HG03469 (cell line): ENCODE data around the gene KIF4B.
"Not testable (repeated sequence)": the region's sequence is repeated elsewhere in the genome, so short reads cannot be mapped to it uniquely, and the experiment has no call there.

Source experiments
- ATAC-seq: cut with Tn5 transposase; IDR thresholded peaks from one replicate; pipeline ENCODE4 v1.9.1; 2021; ENCODE audit warnings: mild to moderate bottlenecking, moderate library complexity, moderate number of reproducible peaks; ENCODE audit not compliant: unreplicated experiment

The KIF4B gene

DNA sequence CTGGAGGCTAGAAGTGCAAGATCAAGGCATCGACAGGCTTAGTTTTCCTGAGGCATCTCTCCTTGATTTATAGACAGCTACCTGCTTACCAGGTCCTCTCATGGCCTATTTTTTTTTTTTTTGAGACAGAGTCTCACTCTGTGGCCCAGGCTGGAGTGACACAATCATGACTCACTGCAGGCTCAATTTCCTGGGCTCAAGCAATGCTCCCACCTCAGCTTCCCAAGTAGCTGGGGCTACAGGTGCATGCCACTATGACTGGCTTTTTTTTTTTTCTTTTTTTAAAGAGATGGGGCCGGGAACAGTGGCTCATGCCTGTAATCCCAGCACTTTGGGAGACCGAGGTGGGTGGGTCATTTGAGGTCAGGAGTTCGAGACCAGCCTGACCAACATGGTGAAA is 10.8 kb upstream of the KIF4B start:
- not testable (repeated sequence) for ATAC-seq

DNA sequence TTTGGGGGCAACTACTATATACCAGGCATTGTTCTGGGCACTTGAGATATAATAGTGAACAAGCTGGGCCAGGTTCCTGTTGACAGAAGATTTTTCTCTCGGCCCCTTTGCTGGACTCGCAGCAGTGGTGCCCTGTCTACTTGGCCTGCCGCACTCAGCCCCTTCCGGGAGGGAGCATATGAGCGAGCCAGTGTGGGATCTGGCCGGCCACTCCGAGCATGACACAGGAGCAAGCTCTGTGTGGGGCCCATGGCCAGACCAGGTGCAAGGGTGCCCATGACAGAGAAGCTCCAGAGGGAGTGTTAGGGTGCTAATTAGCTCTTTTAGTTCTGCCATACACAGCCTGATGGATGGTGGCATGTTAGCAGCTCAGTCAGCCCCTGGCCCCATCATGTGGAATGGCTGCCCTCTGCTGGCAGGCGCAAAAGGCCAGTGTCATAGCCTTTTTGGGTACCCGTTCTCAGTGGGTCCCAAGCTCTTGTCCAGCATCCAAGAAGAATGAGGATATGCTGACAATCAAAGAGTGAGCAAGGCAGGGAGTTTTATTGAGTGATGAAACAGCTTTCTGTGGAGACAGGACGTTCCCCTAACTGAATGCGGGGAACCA is 9.3 kb upstream of the KIF4B start:
- ATAC-seq, result no peak

DNA sequence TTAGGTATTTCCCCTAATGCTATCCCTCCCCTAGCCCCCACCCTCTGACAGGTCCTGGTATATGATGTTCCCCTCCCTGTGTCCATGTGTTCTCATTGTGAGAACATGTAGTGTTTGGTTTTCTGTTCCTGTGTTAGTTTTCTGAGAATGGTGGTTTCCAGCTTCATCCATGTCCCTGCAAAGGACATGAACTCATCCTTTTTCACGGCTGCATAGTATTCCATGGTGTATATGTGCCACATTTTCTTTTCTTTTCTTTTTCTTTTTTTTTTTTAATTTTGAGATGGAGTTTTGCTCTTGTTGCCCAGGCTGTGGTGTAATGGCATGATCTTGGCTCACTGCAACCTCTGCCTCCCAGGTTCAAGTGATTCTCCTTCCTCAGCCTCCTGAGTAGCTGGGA is 7.3 kb upstream of the KIF4B start:
- not testable (repeated sequence) for ATAC-seq

DNA sequence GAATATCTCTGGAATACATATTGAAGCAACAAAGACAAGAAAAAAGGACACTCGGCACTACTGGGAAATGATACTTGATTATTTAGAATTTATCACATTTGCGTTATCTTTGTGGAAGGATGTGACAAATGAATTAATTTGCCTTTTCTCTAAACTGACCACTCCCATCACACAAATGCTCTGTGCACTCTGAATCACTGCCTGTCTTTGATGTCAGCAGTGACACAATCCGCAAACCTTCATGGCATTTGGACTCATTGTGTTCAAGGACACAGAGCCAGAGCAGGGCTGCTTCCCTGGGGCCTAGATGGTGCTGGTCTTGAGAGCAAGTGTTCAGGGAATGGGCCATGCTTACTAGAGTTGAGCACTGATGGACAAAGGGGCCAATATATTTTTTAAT is 4.9 kb upstream of the KIF4B start:
- ATAC-seq, result no peak

DNA sequence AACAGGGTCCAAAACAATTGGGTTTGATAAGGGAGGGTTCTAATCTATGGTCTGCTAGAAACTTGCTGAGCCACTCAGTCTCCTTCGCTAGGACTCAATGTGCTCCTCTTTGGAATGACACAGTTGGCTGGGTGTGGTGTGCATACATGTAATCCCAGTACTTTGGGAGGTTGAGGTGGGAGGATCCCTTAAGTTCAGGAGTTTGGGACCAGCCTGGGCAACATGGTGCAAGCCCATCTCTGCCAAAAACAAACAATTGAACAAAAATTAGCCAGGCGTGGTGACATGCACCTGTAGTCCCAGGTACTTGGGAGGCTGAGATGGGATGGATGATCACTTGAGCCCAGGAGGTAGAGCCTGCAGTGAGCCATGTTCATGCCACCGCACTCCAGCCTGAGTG is 2.7 kb upstream of the KIF4B start:
- no peak for ATAC-seq

DNA sequence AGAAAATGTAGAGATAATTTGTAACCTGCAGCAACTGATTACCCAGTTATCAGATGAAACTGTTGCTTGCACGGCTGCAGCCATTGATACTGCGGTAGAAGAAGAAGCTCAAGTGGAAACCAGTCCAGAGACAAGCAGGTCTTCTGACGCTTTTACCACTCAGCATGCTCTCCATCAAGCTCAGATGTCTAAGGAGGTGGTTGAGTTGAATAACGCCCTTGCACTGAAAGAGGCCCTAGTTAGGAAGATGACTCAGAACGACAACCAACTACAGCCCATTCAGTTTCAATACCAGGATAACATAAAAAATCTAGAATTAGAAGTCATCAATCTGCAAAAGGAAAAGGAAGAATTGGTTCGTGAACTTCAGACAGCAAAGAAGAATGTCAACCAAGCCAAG is 1.7 kb downstream of the KIF4B start:
- no peak for ATAC-seq

DNA sequence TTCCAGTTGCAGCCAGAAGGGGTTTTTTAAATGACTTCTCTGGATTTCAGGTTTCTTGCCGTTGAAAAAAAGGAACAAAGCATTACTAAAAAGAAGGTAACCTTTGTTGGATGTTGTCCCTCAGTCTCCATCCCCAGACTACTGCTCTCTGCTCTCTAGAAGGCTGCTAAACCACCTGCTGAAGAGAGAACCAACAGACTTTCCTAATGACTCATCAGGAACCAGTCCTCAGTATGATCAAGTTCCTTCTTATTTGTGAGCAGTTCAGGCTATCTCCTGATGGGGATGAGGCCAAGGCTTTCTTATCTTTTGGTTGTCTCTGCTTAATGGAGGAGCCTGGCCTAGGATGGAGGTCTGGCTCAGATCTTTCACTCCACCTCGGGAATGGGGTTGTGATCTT is 4.1 kb downstream of the KIF4B start:
- peak; percentile 99 for ATAC-seq

DNA sequence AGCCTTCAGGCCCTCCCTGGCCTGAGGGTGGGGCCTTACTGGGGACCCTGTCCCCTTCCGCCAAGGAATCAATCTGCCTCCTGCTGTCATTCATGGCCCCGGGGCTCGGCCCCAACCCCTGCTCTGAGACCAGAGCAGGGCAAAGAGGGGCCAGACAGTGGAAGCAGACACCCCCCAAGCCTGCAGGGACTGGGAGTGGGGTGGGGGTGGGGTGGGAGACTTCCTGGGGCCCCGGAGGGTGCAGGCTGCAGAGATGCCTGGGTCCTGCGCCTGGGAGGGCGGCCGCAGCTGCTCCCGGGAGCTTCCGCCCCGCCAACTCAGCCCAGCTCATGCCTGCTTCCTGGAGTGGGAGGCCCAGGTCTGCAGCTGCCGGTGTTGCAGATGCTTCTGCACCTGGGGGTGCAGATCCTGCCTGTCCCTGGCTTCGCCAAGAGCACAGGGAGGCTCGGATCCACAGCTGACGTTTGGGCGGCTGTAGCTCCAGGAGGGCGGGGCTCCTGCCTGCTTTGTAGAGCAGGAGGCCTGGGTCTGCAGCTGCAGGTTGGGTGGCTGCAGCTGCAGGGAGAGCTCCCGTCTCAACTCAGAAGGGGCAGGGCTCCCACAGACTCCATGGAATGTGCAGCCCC is 6.2 kb downstream of the KIF4B start:
- ATAC-seq, result no peak

DNA sequence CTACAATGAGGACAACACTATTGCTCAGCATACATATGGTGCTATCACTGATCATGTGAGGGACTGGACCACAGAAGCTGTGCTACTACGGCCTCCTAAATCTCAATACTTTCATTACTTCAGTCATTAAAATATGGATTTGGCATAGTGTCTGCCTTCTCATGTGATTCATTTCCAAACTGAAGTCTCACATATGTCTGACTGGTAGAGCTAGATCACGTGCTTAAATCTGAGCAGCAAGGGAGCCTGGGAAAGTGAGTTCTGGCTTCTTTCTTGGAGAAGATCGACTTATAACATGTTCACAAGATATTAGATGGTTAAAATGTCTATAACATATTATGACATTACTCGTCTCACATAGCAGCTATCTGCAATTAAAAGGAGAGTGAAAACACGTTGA is 8.3 kb downstream of the KIF4B start:
- ATAC-seq, result no peak

DNA sequence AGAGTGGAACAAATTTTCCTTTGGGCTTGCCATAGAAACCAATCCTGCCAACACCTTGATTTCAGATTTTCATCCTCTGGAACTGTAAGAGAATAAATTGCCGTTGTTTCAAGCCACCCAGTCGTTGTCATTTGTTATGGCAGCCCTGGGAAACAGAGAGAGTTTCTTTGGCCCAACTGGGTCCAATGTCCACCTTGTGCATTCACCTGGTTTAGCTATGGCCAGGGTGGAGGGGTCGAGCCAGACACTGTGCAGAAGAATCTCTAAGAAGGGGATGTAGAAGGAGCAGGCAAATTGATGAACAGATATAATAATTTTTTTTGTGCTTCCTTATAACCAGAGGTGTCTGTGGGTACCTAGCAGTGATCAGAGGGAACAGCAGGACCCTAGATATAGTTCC is 9.8 kb downstream of the KIF4B start:
- no peak for ATAC-seq

DNA sequence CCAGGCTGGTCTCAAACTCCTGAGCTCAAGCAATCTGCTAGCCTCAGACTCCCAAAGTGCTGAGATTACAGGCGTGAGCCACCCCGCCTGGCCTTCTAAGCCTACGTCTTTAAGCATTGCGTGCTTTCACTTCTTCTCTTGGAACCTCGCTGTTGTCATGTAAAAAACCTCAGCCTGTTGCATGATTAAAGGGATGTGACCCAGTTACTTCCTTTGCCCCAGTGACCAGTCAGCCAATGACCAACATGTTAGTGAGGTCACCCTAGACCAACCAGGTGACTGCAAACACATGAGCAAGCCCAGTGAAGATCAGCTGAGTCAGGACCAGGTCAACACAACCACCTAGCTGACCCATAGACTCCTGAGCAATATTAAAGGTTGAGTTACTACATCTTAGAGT is 10.5 kb downstream of the KIF4B start:
- ATAC-seq, result no peak

DNA sequence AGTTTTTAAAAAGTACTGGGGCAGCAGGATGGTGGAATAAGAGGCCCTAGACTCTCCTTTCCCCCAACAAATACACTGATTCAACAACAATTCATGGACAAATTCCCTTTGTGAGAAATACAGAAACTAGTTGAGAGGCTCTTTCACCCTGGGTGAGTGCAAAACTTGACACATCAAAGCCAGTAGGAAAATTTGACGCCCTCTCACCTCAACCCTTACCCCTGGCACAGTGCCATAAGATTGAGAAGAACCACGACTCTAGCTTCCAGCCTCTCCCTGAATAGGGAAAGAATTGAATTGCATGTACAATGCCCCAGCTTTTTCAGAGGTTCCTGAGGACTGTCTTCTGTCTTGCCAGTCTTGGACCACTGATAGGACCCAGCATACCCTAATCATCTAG is 12.3 kb downstream of the KIF4B start:
- ATAC-seq, result no peak

DNA sequence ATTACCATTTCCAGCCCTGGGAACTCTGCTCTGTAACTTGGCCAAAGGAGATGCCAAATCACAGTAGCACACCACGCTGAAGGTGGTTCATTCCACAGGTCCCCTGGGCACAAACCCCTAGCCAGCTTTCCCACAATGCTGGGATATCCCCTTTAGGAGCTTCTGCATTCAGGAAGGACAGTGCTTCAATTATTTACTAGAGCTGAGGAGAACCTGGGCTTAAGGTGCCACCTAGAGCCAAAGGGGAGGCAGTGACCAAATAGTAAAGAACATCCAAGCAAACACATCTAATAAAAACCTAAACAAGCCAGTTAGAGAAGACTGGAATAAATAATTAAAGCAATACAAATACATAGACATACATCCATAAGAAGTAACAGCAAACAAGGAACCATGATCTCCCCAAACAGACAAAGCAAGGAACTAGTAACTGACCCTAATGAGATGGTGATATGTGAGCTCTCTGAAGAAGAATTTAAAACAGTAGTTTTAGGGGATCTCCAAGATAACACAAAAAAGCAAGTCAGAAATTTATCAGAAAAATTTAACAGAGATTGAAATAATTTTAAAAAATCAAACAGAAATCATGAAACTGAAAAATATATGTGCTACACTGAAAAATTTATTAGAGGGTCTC is 14.6 kb downstream of the KIF4B start:
- no peak for ATAC-seq

DNA sequence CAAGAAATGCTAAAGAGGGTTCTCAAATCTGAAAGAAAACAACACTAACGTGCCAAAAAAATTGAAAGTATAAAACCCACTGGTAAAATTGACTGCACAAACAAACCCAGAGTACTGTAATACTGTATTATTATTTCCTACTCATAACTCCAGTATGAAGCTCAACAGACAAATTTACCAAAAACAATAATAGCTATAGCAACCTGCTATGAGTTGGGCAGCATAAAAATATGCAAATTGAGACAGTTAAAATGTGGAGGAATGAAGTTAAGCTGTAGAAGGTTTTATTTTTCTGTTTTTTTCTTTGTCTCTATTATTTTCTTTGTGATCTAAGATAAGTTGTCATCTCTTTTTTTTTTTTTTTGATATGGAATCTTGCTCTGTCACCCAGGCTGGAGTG is 15.7 kb downstream of the KIF4B start:
- no peak for ATAC-seq

DNA sequence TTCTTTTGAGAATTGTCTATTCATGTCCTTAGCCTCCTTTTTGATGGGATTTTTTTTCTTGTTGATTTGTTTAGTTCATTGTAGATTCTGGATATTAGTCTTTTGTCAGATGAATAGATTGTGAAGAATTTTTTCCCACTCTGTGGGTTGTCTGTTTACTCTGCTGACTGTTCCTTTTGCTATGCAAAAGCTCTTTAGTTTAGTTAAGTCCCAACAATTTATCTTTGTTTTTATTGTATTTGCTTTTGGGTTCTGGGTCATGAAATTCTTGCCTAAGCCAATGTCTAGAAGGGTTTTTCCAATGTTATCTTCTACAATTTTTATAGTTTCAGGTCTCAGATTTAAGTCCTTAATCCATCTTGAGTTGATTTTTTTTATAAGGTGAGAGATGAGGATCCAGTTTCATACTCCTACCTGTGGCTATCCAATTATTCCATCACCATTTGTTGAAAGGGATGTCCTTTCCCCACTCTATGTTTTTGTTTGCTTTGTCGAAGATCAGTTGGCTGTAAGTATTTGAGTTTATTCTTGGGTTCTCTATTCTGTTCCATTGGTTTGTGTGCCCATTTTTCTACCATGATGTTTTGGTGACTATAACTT is 20.7 kb downstream of the KIF4B start:
- ATAC-seq, result not testable (repeated sequence)

DNA sequence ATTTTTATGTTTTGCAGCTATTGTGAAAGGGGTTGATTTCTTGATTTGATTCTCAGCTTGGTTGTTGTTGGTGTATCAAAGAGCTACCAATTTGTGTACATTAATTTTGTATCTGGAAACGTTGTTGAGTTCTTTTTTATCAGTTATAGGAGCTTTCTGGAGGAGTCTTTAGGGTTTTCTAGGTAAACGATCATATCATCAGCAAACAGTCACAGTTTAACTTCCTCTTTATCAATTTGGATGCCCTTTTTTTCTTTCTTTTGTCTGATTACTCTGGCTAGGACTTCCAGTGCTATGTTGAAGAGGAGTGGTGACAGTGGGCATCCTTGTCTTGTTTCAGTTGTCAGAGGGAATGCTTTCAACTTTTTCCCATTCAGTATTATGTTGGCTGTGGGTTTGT is 21.5 kb downstream of the KIF4B start:
- not testable (repeated sequence) for ATAC-seq

DNA sequence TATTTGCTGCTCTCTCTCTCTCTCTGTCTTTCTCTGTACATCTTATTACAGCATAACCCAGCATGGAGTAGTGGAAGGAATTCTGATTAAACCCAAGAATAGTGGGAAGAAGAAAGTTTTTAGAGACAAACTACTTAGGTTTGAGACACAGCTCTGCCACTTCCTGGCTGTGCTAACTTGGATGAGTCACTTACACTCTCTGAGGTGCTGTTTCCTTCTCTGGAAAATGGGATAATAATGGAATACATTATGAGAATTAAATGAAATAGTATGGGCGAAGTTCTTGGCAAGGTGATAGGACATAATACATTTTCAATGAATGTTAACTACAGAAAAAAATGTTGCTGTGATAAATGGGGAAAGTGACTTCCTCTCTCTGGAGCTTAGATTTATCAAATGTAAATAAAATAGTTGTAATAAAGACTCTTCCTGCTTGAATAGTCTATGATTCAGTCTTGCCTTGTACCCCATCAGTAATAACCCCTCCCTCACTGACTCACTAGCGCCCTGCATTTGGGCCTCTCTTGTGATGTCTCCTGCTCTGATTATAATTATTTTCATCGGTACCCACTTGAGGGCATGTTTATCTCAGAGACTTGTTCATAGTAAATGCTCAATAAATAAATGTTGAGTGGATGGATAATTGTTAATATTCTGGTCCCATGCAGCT is 27.6 kb downstream of the KIF4B start:
- no peak for ATAC-seq

DNA sequence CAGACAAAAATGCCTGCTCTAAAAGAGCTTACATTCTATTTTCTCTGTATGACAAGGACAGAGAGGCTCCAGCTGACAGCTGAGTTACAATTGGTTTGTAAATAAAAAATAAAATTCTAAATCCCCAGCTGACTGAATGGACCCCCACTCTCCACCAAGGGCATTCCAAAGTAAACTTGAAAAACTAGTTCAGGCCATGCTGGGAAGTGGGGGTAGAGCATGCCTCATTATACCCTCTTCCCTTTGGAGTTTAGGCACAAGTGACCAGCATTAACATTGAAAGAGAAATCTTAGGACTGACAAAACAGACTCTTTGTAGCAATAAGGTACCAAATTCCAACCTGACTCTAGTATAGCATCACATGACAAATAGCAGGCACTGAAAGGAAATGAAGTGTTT is 31.0 kb downstream of the KIF4B start:
- ATAC-seq, result no peak

DNA sequence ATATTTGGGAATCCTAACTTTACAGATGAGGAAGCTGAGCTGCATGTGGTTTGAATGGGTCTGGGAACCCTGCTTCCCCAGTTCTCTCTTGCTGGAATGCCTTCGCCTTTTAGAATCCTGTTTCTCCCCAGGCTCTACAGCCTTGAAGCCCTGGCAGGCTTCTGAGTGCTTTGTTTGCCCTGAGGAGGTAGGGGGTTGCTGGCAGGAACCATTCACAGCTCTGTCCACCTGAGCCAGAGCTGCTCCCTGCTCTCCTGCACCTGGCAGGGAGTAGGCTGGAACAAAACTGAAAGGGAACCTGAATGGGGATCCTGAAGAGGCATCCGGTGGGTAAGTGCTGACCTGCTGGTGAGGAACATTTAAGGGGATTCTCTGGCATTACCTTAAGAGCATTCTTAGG is 33.0 kb downstream of the KIF4B start:
- ATAC-seq, result no peak

DNA sequence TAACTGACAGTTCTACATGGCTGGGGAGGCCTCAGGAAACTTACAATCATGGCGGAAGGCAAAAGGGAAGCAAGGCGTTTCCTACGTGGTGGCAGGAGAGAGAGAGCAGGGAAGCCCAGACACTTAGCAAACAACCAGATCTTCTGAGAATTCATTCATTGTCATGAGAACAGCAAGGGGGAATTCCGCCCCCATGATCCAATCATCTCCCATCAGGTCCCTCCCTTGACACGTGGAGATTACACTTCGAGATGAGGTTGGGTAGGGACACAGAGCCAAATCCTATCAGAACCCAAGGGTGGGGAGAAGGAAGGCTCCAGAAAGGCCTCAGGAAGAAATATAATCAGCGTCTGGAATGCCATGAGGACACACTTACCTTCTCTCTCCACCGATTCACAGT is 34.3 kb downstream of the KIF4B start:
- no peak for ATAC-seq

DNA sequence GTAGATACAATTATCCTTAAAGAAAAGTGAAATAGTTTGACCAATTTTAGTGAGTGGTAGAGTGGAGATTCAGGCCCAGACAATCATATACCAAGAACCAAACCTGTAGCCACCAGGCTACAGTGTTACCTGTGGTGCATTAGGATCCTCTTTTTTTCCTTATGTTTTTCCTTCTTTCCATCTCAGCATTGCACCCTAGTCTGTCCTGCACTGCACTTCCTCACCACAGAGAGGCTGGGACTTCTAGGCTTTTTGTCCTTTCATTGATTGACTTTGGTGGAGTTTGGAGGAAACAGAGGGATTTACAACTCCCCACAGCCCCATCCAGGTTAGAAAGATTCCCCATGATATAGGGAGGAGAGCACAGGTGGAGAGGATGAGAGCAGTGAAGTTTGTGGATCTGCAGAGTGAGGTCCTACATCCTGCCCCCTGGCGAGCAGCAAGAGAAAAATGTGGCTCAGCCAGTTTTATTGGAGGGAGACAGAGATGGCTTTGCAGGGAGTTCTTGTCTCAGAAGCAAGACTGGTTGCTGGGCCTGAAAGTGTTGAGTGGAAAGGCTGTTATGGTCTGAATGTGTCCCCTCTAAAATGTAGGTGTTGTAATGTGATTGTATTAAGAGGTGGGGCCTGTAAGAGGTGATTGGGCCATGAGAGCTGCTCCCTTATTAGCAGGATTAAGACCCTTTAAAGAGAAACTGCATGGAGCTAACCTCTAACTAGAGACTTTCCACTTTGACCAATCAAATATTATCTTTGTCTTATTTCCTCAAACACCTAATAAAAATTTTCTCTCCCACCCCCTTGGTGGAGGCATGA is 36.2 kb downstream of the KIF4B start:
- no peak for ATAC-seq
